HG02610 (cell line): ENCODE data around the gene SPI1.
A peak's percentile ranks its signal among the peaks of the same experiment; 100 is the strongest.

ENCODE experiments used
- ATAC-seq: cut with Tn5 transposase; IDR thresholded peaks from one replicate; pipeline ENCODE4 v1.9.1; 2021; ENCODE audit warnings: mild to moderate bottlenecking, moderate library complexity; ENCODE audit not compliant: unreplicated experiment

The SPI1 gene

DNA sequence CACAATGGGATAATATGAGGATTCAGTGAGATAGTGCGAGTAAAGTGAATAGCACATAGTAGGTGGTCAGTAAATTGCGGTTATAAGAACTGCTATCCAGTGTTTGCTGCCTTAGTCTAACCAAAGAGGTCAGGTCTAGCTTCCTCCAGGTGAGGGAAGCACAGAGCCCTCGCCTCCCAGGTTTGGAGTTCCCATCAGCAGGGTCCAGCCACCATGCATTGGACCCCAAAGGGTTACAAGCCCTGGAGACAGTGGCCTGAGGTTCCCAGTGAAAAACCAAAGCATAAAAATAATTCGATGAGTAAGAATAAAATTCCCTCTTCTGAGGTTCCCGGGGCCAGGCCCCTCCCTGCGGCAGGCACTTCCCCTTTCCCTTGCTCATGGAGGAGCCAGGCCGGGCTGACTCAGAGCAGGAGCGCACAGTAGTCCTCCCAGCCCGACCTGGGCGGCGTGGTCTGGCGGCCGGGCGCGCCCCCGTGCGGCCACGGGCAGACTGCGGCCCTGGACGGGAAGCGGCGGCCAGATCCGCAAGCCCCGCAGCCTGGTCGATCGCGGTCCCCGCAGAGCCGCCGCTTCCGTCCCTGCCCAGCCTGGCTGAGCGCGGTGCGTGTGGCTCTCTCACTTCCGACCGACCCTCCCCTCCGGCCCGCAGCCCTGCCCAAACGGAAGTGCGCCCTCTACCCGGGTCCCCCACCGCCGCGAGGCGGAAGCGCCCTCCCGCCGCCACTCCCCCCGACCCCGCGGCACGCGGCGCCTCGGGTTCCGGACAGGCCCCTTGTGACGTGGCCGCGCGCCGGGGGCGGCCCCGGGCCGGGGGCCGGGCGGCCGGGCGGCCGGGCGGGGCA is 29.6 kb upstream of the SPI1 start, which contains the start of gene SLC39A13:
Gene SLC39A13 (plus strand): TSS at position 845 of the 845 bp plus-strand sequence. CDS start 1,505 bp downstream, outside the sequence.
- ATAC-seq = peak; percentile 86

DNA sequence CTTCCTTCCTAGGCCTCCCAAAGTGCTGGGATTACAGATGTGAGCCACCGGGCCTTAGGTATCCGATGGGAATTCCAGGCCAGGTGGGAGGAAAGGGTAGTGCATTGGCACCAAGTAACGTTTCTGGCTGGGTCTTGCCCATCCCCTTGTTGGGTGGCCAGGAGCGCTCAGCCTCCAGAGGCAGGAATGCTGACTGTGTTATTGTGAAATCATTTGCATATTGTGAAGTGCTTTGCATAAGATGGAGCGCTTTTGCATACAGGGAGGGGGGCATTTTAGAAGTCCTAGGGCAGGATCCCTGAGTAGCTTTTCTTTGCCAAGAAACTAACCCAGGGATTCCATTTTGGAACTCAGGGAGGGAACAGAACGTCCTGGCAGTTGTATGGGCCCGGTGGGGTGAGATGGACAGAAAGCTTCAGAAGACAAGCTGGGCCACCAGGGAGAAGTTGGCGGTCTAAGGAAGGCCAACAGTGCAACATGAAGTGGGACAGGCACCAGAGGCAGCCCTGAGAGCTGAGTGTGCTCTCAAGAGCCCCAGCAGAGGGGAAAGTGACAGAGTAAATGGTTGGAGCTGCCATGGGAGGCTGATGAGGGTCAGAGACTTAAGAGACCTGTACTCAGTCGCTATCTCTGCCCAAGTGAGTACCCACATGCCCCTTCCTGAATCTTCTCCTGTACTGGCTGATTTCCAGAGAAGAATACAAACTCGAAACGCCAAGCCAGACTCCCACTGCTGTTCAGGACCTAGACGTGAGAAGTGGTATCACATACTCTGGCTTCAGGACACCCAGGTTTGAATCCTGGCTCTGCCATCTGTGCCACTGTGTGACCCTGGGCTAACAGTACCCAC is 28.8 kb upstream of the SPI1 start:
- no peak for ATAC-seq

DNA sequence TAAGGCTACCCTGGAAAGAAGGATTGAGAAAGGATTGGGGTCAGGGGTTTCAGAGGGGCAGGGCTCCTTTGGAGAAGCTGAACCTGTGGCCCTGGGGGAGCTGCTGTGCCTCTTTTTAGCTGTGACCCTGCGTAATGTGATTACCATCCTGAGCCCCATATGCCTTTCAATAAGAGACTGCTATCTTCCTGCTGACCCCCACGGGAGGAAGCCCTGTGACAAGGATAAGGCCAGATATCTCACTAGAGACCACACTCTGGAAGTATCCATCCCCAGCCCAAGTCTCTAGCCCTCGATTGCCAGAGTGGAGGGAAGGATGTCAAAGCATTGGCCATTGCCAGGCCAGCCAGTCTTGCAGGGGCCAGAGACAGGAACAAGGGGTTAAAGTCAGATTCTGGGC is 25.2 kb upstream of the SPI1 start:
- no peak for ATAC-seq

DNA sequence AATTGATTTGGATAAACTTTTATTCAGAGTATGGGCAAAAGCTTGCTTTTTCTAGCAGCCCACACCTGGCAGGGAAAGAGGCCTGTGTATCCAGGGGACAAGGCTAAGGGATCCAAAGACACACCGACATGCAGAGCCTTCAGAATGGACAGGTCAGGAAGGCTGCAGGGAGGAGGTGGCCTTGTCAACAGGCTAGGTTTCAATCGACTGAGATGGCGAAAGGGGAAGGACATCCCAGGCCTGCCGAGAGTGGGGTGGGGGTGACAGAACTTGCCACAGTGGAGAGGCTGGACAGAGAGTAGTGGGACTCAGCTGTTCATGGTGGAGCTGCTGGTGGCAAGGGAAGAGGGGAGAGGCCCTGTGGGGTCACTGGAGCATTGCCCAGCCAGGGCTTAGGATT is 24.8 kb upstream of the SPI1 start:
- no peak for ATAC-seq

DNA sequence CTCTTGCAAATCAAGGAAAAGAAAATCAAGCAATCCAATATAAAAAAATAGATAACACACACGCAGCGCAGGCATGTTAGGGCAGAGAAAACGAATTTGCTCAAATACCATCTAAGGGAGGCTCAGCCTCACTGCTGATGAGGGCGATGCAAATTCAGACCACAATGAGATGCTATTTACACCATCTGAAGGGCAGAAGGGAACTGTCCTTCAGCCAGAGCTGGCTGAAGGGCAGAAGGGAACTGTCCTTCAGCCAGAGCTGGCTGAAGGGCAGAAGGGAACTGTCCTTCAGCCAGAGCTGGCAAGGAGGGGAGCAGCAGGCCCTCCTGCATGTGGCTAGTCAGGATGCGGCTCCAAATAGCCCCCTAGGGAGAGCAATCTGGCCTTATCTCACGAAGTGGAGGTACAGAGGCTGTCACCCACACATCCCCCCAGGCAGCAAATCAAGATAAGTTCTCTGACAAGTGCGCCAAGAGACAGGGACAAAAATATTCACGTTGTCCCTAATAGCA is 22.5 kb upstream of the SPI1 start:
- peak; percentile 69 for ATAC-seq

DNA sequence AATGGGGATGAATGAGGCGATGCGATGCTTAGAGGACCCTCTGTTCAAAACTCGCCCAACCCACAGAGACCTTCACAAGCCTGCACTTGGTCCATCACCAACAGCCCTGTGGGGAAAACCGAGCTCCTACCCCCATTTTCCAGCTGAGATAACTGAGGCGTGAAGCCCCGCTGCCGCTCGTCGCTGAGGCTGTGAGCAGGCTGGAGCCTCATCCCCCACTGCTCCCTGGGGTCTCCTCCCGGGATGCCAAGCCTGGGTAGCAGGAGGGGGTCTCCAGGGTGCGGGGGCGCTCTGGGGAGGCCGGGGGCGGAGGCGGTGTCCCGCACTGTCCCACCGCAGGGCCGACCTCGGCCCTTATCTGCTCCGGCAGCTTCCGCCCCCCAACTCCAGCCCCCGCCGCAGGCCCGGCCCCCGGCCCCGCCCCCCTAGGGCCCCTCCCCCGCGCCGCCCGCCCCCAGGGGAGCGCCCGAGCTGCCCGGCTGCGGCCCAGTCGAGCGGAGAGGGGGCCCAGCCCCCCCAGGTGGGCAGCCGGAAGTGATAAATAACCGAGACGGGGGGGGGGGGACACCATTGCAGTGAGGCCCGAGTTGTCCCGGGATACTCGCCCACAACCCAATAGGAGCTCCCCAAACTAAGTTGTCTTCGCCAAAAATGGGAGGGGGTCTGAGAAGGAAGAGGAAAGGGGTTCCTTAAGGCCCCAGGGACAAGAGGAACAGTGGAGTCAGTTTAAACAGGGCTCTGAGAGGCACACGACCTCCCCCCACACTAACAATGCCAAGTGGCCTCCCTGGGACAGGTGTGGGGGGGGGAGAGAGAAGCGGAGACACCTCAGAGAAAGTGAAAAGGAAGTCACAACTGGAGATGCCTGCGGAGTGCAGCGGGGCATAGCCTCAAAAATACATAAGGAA is 21.8 kb upstream of the SPI1 start:
- peak; percentile 43 for ATAC-seq

DNA sequence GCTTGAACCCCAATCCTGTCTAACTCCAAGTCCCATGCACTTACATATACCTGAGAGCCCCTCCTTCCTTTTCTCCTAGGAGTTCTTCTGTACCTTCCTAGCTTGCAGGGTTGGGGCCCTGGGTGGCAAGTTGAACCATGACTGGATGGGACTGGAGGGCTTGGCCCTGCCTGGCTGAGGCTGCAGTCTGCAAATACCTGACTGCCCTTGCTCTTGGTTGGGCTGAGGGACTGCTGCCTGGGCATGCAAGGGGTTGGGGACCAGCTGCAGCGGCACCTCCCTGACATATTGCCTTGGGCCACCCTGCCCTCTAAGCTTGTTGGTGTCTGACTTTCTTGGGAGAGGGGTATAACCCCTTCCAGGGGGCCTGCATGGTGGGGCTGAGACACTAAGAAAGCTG is 20.2 kb upstream of the SPI1 start:
- ATAC-seq = no peak

DNA sequence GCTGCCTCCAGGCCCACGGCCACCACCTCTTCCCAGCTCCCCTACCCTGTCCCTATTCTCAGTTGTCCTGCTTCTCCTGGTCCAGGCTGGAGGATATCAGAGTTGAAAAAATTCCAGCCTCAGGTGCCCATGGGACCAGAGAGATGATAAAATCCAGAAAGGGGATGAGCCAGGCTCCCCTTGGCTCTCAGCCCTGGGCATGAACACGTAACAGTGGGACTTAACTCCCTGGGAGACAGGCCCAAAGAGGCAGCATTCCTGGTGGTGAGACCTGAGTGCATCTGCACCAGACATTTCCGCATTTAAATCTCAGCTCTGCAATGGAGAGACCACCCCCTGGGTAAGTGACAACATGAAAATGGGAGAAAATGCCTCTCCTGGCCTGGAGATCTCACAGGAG is 19.7 kb upstream of the SPI1 start:
- no peak for ATAC-seq

DNA sequence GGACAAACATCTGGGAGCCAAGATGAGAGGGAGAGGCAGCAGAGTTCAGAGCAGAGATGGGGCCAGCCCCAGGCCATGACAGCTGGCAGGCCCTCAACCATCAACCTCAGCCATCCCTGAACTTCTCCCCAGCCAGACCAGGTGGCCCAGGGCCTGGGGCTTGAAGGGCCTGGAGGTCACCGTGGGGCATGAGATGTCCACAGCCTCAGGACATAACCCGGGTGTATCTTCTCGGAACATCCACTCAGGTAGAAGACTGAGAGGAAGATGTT is 17.6 kb upstream of the SPI1 start:
- no peak for ATAC-seq

DNA sequence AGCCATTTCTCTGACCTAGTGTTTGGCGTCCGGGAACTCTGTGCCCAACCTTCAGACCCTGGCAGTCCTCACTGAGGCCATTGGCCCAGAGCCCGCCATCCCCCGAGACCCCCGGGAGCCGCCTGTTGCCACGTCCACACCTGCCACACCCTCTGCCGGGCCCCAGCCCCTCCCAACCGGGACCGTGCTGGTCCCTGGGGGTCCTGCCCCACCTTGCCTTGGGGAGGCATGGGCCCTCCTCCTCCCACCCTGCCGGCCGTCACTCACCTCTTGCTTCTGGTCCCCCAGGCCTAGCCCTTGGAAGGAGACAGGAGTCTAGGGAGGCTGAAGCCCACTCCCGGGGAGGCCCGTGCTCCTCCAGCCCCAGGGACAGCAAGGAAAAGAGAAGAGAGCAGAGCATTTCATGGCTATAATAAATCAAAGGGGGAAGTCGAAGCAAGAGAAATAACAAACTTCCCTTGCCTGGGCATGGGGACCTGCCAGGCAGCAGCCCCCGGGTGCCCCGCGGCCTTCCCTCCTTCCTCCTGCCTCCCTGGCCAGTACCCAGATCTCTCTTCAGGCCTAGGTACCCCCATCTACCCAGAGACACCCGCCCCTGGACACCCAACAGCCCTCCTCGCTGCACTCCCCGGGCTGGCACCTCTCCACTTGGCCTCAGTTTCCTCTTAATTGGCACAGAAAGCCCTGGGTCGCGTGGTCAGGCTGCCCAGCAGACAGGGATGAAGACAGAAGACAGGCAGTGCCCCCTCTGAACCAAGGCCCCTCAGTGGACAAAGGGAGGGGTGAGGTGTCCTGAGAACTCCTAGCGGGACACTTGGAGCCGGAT is 17.1 kb upstream of the SPI1 start:
- ATAC-seq = peak; percentile 9

DNA sequence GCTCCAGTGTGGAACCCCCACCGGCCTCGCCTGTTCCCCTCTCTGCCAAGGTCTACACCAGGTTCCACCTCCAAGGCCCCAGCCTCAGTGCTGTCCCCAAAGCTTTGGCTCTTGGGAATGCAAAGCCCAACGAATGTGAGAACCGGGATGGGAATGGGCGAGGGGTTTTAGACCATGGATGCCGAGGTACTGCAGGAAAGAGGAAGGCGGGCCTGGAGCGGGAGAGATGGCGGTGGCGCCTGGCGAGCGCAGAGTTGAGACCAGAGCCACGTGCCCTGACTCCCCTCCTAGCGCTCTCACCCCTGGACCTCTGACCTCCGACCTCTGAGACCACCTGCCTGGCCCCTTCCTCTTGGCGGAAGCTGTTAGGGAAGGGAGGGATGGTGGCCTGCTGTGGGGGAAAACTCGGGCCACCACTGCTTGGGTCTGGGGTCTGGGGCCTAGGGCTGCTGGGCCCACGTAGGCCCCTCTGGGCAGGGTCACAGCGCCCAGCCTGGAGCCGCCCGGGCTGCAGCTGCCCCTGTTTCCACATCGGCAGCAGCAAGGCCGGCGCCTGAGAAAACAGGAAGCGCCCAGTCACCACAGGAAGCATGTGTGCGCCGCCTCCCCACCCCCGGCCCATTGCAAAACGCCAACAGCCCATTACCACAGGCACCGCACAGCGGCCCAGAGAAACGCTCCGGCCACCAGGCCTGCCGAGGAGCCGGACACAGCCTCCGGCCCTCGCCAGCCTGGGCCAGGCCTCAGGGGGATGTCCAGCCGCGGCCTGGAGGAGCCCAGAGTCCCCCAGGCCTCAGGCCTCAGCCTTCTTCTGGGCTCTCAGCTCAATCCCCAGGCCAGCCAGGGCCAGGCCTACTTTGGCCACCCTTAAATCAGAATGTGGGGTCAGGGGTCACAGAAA is 16.2 kb upstream of the SPI1 start:
- ATAC-seq = peak; percentile 36

DNA sequence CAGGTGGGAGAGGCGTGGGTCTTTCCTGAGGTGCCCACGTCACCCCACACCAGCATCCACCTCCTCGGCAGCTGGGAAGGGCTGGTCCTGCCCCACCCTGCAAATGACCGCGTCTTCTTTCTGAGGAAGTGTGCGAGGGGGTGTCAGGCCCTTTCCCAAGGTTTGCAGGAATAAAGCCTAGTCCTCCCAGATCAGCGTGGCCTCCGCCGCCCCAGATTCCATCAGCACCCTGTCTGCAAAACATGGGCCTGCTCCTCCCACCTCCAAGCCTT is 15.6 kb upstream of the SPI1 start:
- no peak for ATAC-seq

DNA sequence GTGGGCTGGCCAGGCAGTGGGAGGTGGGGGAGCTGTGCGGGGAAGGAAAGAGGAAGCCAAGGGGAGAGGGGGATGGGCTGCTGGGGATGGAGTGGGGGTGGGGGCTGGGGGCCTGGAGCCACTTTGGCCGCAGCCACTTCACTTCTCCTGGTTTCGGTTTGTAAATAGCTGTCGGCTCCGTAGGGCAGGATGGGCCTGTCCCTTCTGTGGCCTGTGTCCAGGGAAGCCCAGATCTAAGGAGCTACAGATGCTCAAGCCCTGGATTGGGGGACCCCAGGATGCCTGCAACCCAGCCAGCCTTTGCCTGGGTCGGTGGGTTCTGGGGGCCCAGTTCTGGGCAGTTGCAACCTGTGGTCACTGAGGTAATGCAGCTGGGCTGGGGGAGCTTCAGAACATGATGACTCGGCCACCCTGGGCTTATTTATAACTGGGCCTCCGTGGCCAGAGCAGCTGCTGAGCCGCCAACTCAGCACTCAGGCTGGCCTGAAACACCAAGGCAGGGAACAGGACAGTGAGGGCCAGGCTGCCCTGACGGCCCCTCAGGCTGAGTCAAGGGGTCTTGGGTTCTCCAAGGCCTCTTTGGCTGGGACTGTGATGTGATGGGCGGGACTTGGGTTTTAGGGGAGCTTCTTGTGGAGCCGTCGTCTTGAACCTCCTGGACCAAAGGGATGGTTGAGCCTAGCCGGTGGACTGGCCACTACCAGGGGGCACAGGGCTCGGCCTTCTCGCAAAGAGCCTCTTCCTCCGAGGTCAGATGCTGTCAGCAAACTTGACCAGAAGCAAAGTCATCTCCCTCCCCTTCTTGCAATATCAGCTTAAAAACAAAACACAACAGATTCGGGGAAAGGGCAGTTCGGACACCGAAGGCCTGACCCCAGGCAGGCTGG is 15.1 kb upstream of the SPI1 start:
- no peak for ATAC-seq

DNA sequence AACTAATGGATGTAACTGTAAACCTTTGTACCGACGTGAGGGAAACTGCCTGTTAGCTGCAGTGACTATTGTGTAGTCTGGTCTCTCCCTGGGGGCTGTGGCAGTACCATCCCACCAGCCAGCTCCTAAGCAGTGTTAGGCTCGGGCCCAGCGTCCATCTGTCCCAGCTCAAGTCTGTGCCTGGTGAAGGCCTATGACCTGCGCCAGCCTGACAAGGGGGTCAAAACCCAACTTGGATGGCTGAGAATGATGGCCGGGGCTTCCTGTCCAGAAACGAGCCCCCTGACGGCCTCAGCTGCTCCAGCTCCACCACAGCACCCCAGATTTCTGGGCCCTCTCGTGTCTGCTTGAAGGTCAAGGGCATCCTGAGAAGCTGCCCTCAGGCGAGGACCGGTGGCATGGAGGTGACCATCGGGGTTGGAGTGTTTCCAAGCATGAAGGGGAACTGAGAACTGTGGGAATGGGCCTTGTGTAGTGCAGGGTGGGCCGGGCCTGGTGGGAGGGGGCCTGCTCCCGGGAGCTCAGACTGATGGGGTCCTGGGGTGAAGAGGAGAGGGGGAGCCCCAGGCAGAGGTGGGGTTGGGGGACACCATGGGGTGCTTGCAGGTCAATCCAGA is 14.3 kb upstream of the SPI1 start:
- ATAC-seq = no peak

DNA sequence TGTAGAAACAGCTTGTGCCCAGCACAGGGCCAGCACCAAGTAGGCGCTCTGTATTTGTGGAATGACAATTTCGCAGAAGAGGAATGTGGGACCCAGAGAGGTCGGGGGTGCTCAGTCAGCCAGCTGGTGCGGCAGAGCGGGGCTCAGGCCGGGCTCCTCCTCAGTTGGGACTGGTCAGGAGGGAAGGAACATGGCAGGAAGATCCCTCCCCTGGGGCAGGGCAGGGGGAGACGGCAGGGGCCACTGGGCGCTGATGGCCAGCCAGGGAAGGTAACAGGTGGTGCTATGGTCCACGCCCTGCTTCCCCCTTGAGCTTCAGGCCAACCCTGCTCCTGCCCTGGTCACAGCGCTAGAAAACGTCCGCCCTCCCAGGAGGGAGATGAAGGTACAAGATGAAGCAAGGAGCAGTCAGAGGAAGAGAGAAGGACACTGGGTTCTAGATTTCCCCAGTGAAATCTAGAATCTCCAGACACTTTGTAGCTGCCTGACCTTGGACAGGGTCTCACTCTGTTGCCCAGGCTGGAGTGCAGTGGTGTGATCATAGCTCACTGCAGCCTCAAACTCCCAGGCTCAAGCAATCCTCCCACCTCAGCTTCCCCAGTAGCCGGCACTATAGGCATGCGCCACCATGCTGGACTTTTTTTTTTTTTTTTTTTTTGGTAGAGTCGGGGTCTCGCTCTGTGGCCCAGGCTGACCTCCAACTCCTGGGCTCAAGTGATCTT is 13.5 kb upstream of the SPI1 start:
- ATAC-seq = no peak

DNA sequence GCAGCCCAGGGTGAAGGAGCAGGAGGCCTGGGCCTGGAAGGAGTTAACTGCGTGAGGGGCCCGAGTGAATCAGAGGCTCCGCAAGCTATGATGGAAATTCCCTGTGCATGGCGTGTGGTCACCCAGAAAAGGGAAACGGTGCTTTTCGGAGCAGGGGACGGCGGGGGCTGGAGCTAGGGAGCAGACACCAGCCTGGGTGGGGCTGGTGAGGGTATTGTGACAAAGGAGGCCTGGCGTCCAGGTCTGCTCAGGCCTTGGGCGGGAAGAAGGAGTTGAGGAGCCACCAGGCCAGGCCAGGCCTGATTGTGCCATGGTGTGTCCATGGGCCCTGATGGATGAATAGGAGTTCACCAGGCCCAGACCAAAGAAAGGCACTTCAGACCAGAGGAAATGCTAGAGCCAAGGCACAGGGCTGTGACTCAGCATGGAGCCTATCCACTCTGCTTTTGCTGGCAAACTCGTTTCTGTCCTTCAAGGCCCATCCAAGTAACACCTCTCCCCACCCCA is 12.8 kb upstream of the SPI1 start:
- no peak for ATAC-seq

DNA sequence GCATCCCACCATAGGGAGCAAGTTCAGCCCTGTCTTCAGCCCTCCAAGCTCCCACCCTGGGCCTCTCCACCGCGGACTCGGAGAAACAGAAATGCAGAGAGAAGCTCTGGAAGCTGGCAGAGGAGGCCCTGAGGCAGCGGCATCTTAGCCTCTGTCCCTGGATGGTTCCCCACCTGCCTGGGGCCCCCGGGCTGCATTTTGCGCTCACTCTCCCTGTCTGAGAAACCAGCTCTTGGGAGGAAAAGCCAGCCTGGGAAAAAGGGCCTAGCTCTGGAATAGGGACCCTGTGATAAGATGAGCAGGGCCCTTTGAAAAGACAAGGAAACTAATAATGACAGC is 12.0 kb upstream of the SPI1 start:
- no peak for ATAC-seq
